Parathyroid adenoma (tissue), 2 donors: ENCODE data around the gene MAP1LC3B2.

ENCODE experiments used
- H2AFZ ChIP-seq: fragments of 300-600 bp; sonication (generic); one replicate; pipeline ENCODE4 v1.7.0; 2017; ENCODE audit warnings: antibody characterized with exemption, mild to moderate bottlenecking
- H3K27ac ChIP-seq: fragments of 300-600 bp; sonication (generic); one replicate; pipeline ENCODE4 v1.7.0; 2017
- H3K27me3 ChIP-seq: fragments of 300-600 bp; sonication (generic); one replicate; pipeline ENCODE4 v1.7.0; 2017; ENCODE audit warnings: low read length; ENCODE audit not compliant: control insufficient read depth, insufficient read depth
- H3K36me3 ChIP-seq: fragments of 300-600 bp; sonication (generic); one replicate; pipeline ENCODE4 v1.7.0; 2017; ENCODE audit warnings: low read length; ENCODE audit not compliant: control insufficient read depth, insufficient read depth
- H3K4me1 ChIP-seq: fragments of 300-600 bp; sonication (generic); one replicate; pipeline ENCODE4 v1.7.0; 2017; ENCODE audit warnings: control low read depth
- H3K4me2 ChIP-seq: fragments of 300-600 bp; sonication (generic); one replicate; pipeline ENCODE4 v1.7.0; 2017; ENCODE audit warnings: low read length
- H3K4me3 ChIP-seq: fragments of 300-600 bp; sonication (generic); one replicate; pipeline ENCODE4 v1.7.0; 2017; ENCODE audit warnings: low read depth, low read length
- H3K79me2 ChIP-seq: fragments of 300-600 bp; sonication (generic); one replicate; pipeline ENCODE4 v1.7.0; 2017; ENCODE audit warnings: control low read depth
- H3K9ac ChIP-seq: fragments of 300-600 bp; sonication (generic); one replicate; pipeline ENCODE4 v1.7.0; 2017; ENCODE audit warnings: mild to moderate bottlenecking
- H3K9me3 ChIP-seq: fragments of 300-600 bp; sonication (generic); one replicate; pipeline ENCODE4 v1.7.0; 2017; ENCODE audit warnings: low read length; ENCODE audit not compliant: control insufficient read depth
- TF ChIP-seq, protein P1 (sequence below): fragments of 300-600 bp; sonication (generic); IDR thresholded peaks from one replicate; pipeline ENCODE4 v1.7.0; 2017; ENCODE audit warnings: antibody characterized with exemption, mild to moderate bottlenecking
- donor health status: primary hyperparathyroidism.

The MAP1LC3B2 gene

GRCh38 chr12:116532428-116532827 is 26.8 kb upstream of the MAP1LC3B2 start:
- no peak overlapping the region for H3K27ac ChIP-seq
- no peaks in the 10 kb centered on the region for H3K27me3 ChIP-seq
- H3K79me2 ChIP-seq: no peaks in the 10 kb centered on the region
- H3K9me3 ChIP-seq: no peaks in the 10 kb centered on the region
- no peak overlapping the region for H3K9ac ChIP-seq
- H2AFZ ChIP-seq: no peak overlapping the region
- H3K36me3 ChIP-seq: no peaks in the 10 kb centered on the region
- TF ChIP-seq, protein P1, sequence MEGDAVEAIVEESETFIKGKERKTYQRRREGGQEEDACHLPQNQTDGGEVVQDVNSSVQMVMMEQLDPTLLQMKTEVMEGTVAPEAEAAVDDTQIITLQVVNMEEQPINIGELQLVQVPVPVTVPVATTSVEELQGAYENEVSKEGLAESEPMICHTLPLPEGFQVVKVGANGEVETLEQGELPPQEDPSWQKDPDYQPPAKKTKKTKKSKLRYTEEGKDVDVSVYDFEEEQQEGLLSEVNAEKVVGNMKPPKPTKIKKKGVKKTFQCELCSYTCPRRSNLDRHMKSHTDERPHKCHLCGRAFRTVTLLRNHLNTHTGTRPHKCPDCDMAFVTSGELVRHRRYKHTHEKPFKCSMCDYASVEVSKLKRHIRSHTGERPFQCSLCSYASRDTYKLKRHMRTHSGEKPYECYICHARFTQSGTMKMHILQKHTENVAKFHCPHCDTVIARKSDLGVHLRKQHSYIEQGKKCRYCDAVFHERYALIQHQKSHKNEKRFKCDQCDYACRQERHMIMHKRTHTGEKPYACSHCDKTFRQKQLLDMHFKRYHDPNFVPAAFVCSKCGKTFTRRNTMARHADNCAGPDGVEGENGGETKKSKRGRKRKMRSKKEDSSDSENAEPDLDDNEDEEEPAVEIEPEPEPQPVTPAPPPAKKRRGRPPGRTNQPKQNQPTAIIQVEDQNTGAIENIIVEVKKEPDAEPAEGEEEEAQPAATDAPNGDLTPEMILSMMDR: no peak
- H3K4me3 ChIP-seq: no peak overlapping the region
- peaks cover 10% of the 10 kb centered on the region for H3K4me1 ChIP-seq
- H3K4me2 ChIP-seq: no peak overlapping the region

- Histone ChIP-seq H3K36me3 (no peaks in the 10 kb centered on the region), H3K9ac (no peak overlapping the region), H3K27me3 (no peaks in the 10 kb centered on the region), H3K4me3 (peak overlapping the region; percentile 59), H3K9me3 (no peaks in the 10 kb centered on the region), H2AFZ (peak overlapping the region; percentile 78), H3K4me1 (peaks cover 10% of the 10 kb centered on the region), H3K79me2 (no peaks in the 10 kb centered on the region), H3K4me2 (peak overlapping the region; percentile 64), H3K27ac (no peak overlapping the region)
- TF ChIP-seq, protein P1: no peak
Measured at GRCh38 chr12:116532986-116533342, 26.2 kb upstream of the MAP1LC3B2 start.

- no peaks in the 10 kb centered on the region for H3K79me2 ChIP-seq
- H3K27me3 ChIP-seq: no peaks in the 10 kb centered on the region
- peak overlapping the region; percentile 78 for H2AFZ ChIP-seq
- H3K9me3 ChIP-seq: no peaks in the 10 kb centered on the region
- H3K36me3 ChIP-seq: no peaks in the 10 kb centered on the region
- H3K27ac ChIP-seq: no peak overlapping the region
- H3K9ac ChIP-seq: no peak overlapping the region
- TF ChIP-seq, protein P1: no peak
- peak overlapping the region; percentile 64 for H3K4me2 ChIP-seq
- H3K4me1 ChIP-seq: peaks cover 10% of the 10 kb centered on the region
- H3K4me3 ChIP-seq: peak overlapping the region; percentile 59
Measured at GRCh38 chr12:116533343-116534251, 25.6 kb upstream of the MAP1LC3B2 start.

- Histone ChIP-seq H2AFZ (peak overlapping the region; percentile 78), H3K4me1 (peaks cover 10% of the 10 kb centered on the region), H3K27ac (no peak overlapping the region), H3K79me2 (no peaks in the 10 kb centered on the region), H3K9me3 (no peaks in the 10 kb centered on the region), H3K9ac (no peak overlapping the region), H3K36me3 (no peaks in the 10 kb centered on the region), H3K4me3 (peak overlapping the region; percentile 59), H3K27me3 (no peaks in the 10 kb centered on the region), H3K4me2 (peak overlapping the region; percentile 64)
- TF ChIP-seq, protein P1: no peak
Measured at GRCh38 chr12:116534311-116535121, 24.7 kb upstream of the MAP1LC3B2 start.
